ENCODE data around the gene FHL1.

FHL1 gene

DNA sequence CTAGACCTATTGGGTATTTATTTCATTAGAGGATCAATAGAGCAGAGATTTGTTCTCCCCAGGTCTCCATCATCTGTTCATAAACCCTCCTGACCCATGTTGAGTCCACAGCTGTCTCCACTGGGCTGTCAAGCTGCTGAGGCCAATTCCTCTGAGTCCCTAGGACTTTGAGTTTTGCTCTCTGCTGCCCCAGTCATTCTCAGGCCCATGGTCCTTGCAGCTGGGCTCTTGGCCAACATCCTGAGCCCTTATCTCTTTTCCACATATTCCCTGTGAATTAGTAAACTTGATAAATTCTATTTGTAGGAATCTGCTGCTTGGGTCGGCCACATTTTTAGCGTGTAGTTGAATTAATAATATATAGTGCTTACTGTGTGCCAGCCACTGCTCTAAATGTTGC, 41.9 kb downstream of the FHL1 start:
- no CpG with 5 or more reads among the region's 2 CpGs for WGBS
- Histone ChIP-seq H3K27ac (ENCODE audit: low read depth, low read length) (no peak overlapping the region), H3K9me3 (ENCODE audit: insufficient read depth, low read depth, low read length) (no peaks in the 10 kb centered on the region)

GRCh38 chrX:136190038-136190713, 42.8 kb downstream of the FHL1 start:
- Histone ChIP-seq H3K27ac (ENCODE audit: low read depth, low read length) (no peak overlapping the region), H3K27me3 (ENCODE audit: insufficient read depth, low read length) (no peaks in the 10 kb centered on the region), H3K9ac (ENCODE audit: low read depth, low read length) (no peak overlapping the region), H3K9me3 (ENCODE audit: insufficient read depth, low read depth, low read length) (no peaks in the 10 kb centered on the region), H3K36me3 (ENCODE audit: insufficient read depth, low read length) (no peaks in the 10 kb centered on the region), H3K4me1 (ENCODE audit: insufficient read depth, low read length) (no peaks in the 10 kb centered on the region), H3K4me3 (ENCODE audit: low read length) (no peak overlapping the region)
- WGBS = 97% methylated on average over 9 of the region's 10 CpGs

More for the DNA sequence above, 41.9 kb downstream of the FHL1 start:
- no peaks in the 10 kb centered on the region for H3K36me3 ChIP-seq (ENCODE audit: insufficient read depth, low read length)
- no peaks in the 10 kb centered on the region for H3K4me1 ChIP-seq (ENCODE audit: insufficient read depth, low read length)
- no peak overlapping the region for H3K4me3 ChIP-seq (ENCODE audit: low read length)
- H3K27me3 ChIP-seq (ENCODE audit: insufficient read depth, low read length) = no peaks in the 10 kb centered on the region
- no peak overlapping the region for H3K9ac ChIP-seq (ENCODE audit: low read depth, low read length)

- no peaks in the 10 kb centered on the region for H3K27me3 ChIP-seq (ENCODE audit: insufficient read depth, low read length)
- H3K9me3 ChIP-seq (ENCODE audit: insufficient read depth, low read depth, low read length) = no peaks in the 10 kb centered on the region
- no peak overlapping the region for H3K4me3 ChIP-seq (ENCODE audit: low read length)
- no peaks in the 10 kb centered on the region for H3K4me1 ChIP-seq (ENCODE audit: insufficient read depth, low read length)
- no peak overlapping the region for H3K9ac ChIP-seq (ENCODE audit: low read depth, low read length)
- H3K27ac ChIP-seq (ENCODE audit: low read depth, low read length) = no peak overlapping the region
- WGBS = 97% methylated on average over 6 of the region's 6 CpGs
- no peaks in the 10 kb centered on the region for H3K36me3 ChIP-seq (ENCODE audit: insufficient read depth, low read length)
Observed at GRCh38 chrX:136191171-136191570, 43.8 kb downstream of the FHL1 start.

- Histone ChIP-seq H3K27ac (ENCODE audit: low read depth, low read length) (no peak overlapping the region), H3K4me1 (ENCODE audit: insufficient read depth, low read length) (no peaks in the 10 kb centered on the region), H3K36me3 (ENCODE audit: insufficient read depth, low read length) (no peaks in the 10 kb centered on the region), H3K9me3 (ENCODE audit: insufficient read depth, low read depth, low read length) (no peaks in the 10 kb centered on the region), H3K9ac (ENCODE audit: low read depth, low read length) (no peak overlapping the region), H3K4me3 (ENCODE audit: low read length) (no peak overlapping the region), H3K27me3 (ENCODE audit: insufficient read depth, low read length) (no peaks in the 10 kb centered on the region)
- 100% methylated on average over 2 of the region's 2 CpGs for WGBS
Observed at GRCh38 chrX:136192135-136192534, 44.8 kb downstream of the FHL1 start.

DNA sequence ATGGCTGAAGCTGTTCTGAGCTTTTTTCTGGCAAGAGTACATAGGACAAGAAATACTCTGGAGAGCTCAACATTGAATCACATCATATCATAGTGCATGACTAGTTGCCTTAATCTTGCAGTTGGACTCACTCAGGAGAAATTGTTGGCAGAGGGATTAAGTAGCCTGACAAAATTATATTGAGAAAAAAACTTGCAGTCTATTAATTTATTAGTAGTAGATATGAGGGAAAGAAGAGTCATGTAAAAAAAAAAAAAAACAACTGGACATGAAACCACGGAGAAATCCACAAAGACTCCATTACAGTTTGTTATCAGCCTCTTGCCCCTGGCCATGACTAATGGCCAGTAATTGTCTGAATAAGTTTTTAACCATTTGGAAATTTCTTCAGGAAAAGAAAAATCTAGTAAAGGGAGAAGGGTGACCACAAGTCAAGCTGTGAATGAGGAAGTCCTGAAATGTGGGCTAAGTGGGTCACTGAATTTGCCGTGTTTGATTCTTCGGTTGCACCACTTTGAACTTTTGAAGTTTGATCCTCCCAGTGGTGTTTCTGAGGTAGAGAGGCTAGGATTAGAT, 45.6 kb downstream of the FHL1 start:
- Histone ChIP-seq H3K36me3 (ENCODE audit: insufficient read depth, low read length) (no peaks in the 10 kb centered on the region), H3K27me3 (ENCODE audit: insufficient read depth, low read length) (no peaks in the 10 kb centered on the region), H3K4me3 (ENCODE audit: low read length) (no peak overlapping the region), H3K27ac (ENCODE audit: low read depth, low read length) (no peak overlapping the region), H3K9me3 (ENCODE audit: insufficient read depth, low read depth, low read length) (no peaks in the 10 kb centered on the region), H3K4me1 (ENCODE audit: insufficient read depth, low read length) (no peaks in the 10 kb centered on the region), H3K9ac (ENCODE audit: low read depth, low read length) (no peak overlapping the region)
- WGBS = 94% methylated on average over 2 of the region's 3 CpGs

- no peak overlapping the region for H3K27ac ChIP-seq (ENCODE audit: low read depth, low read length)
- H3K9ac ChIP-seq (ENCODE audit: low read depth, low read length) = no peak overlapping the region
- no peaks in the 10 kb centered on the region for H3K27me3 ChIP-seq (ENCODE audit: insufficient read depth, low read length)
- no peaks in the 10 kb centered on the region for H3K9me3 ChIP-seq (ENCODE audit: insufficient read depth, low read depth, low read length)
- no peaks in the 10 kb centered on the region for H3K36me3 ChIP-seq (ENCODE audit: insufficient read depth, low read length)
- no peak overlapping the region for H3K4me3 ChIP-seq (ENCODE audit: low read length)
- WGBS = 82% methylated on average over 4 of the region's 4 CpGs
- H3K4me1 ChIP-seq (ENCODE audit: insufficient read depth, low read length) = no peaks in the 10 kb centered on the region
Observed at GRCh38 chrX:136193771-136194170, 46.4 kb downstream of the FHL1 start.

- peaks cover 3% of the 10 kb centered on the region; the same call in 1 of the 2 replicates for H3K4me1 ChIP-seq (ENCODE audit: insufficient read depth, low read length)
- H3K27me3 ChIP-seq (ENCODE audit: insufficient read depth, low read length) = no peaks in the 10 kb centered on the region
- H3K36me3 ChIP-seq (ENCODE audit: insufficient read depth, low read length) = no peaks in the 10 kb centered on the region
- H3K9ac ChIP-seq (ENCODE audit: low read depth, low read length) = no peak overlapping the region
- no peaks in the 10 kb centered on the region for H3K9me3 ChIP-seq (ENCODE audit: insufficient read depth, low read depth, low read length)
- no peak overlapping the region for H3K4me3 ChIP-seq (ENCODE audit: low read length)
- no peak overlapping the region for H3K27ac ChIP-seq (ENCODE audit: low read depth, low read length)
- WGBS = 100% methylated on average over 1 of the region's 2 CpGs
Observed at GRCh38 chrX:136194536-136194935, 47.2 kb downstream of the FHL1 start.

DNA sequence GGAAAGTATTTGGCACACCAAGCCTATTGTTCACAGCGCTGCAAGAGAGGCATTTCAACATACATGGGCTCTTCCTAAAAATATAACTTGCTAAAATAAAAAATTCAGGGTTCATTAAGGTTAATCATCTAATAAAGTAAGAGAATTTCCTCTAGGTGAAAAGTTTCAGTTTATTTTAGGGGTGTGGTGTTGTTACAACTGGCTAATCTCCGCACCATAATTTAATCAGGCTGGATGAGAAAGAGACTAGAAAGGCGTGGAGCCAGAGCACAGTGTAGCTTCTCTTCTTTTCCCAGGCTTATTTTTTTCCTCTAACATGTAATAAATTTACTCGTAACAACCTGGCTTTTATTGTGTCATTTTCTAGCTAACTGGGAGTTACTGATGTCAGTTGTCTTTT, 47.9 kb downstream of the FHL1 start:
- Histone ChIP-seq H3K4me1 (ENCODE audit: insufficient read depth, low read length) (peaks cover 5% of the 10 kb centered on the region; the same call in 1 of the 2 replicates), H3K36me3 (ENCODE audit: insufficient read depth, low read length) (no peaks in the 10 kb centered on the region), H3K27me3 (ENCODE audit: insufficient read depth, low read length) (no peaks in the 10 kb centered on the region), H3K9me3 (ENCODE audit: insufficient read depth, low read depth, low read length) (no peaks in the 10 kb centered on the region), H3K9ac (ENCODE audit: low read depth, low read length) (no peak overlapping the region), H3K4me3 (ENCODE audit: low read length) (no peak overlapping the region), H3K27ac (ENCODE audit: low read depth, low read length) (no peak overlapping the region)
- 100% methylated on average over 2 of the region's 4 CpGs for WGBS

- Histone ChIP-seq H3K27me3 (ENCODE audit: insufficient read depth, low read length) (no peaks in the 10 kb centered on the region), H3K36me3 (ENCODE audit: insufficient read depth, low read length) (no peaks in the 10 kb centered on the region), H3K27ac (ENCODE audit: low read depth, low read length) (no peak overlapping the region), H3K9me3 (ENCODE audit: insufficient read depth, low read depth, low read length) (no peaks in the 10 kb centered on the region), H3K4me1 (ENCODE audit: insufficient read depth, low read length) (peaks cover 5% of the 10 kb centered on the region; the same call in 1 of the 2 replicates), H3K9ac (ENCODE audit: low read depth, low read length) (no peak overlapping the region), H3K4me3 (ENCODE audit: low read length) (no peak overlapping the region)
- WGBS = 89% methylated on average over 7 of the region's 7 CpGs
Observed at GRCh38 chrX:136196691-136197155, 49.4 kb downstream of the FHL1 start.

DNA sequence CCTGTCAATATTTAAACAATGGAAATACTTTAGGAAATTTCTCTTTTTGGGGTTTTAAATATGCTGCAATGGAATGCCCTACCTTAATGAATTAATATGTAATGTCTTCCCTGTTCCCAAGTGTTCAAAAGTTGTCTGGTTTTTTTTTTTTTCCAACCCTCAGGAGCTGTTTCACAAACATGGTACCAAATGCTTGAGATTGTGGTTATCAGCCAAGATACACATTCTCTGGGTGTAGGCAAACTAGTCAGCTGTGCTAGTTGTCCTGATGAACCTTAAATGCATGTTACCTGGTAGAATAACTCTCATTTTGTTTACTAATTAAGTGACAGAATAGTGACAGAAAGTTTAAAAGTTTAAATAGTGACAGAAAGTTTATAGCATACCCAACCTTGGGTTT, 50.7 kb downstream of the FHL1 start:
- H3K36me3 ChIP-seq (ENCODE audit: insufficient read depth, low read length) = no peaks in the 10 kb centered on the region
- H3K9me3 ChIP-seq (ENCODE audit: insufficient read depth, low read depth, low read length) = no peaks in the 10 kb centered on the region
- H3K4me3 ChIP-seq (ENCODE audit: low read length) = no peak overlapping the region
- H3K27me3 ChIP-seq (ENCODE audit: insufficient read depth, low read length) = no peaks in the 10 kb centered on the region
- no peak overlapping the region for H3K9ac ChIP-seq (ENCODE audit: low read depth, low read length)
- no peak overlapping the region for H3K27ac ChIP-seq (ENCODE audit: low read depth, low read length)
- peaks cover 5% of the 10 kb centered on the region; the same call in 1 of the 2 replicates for H3K4me1 ChIP-seq (ENCODE audit: insufficient read depth, low read length)

GRCh38 chrX:136198678-136199243, 51.4 kb downstream of the FHL1 start:
- no peaks in the 10 kb centered on the region for H3K36me3 ChIP-seq (ENCODE audit: insufficient read depth, low read length)
- 87% methylated on average over 3 of the region's 6 CpGs for WGBS
- H3K4me3 ChIP-seq (ENCODE audit: low read length) = no peak overlapping the region
- peaks cover 5% of the 10 kb centered on the region; the same call in 1 of the 2 replicates for H3K4me1 ChIP-seq (ENCODE audit: insufficient read depth, low read length)
- H3K27me3 ChIP-seq (ENCODE audit: insufficient read depth, low read length) = no peaks in the 10 kb centered on the region
- no peak overlapping the region for H3K9ac ChIP-seq (ENCODE audit: low read depth, low read length)
- H3K9me3 ChIP-seq (ENCODE audit: insufficient read depth, low read depth, low read length) = no peaks in the 10 kb centered on the region
- H3K27ac ChIP-seq (ENCODE audit: low read depth, low read length) = no peak overlapping the region
